Stomach smooth muscle (tissue), 2 donors: ENCODE results near the gene C9orf50.

Experiments
- H3K27ac ChIP-seq: one replicate; pipeline ENCODE4 v1.7.0; 2013; ENCODE audit warnings: mild to moderate bottlenecking, low read length, inconsistent platforms
- H3K27me3 ChIP-seq, 2 donors: one replicate each; pipeline ENCODE4 v1.7.0; 2013; ENCODE audit warnings: low read length in 2 of 2; ENCODE audit not compliant: insufficient read depth in 2 of 2, control insufficient read depth in 1 of 2
- H3K36me3 ChIP-seq, 2 donors: one replicate each; pipeline ENCODE4 v1.7.0; 2013; ENCODE audit warnings: low read length in 2 of 2; ENCODE audit not compliant: control insufficient read depth in 2 of 2, insufficient read depth in 2 of 2
- H3K4me1 ChIP-seq: one replicate; pipeline ENCODE4 v1.7.0; 2013; ENCODE audit warnings: low read length; ENCODE audit not compliant: control insufficient read depth, insufficient read depth
- H3K4me3 ChIP-seq, 2 donors: one replicate each; pipeline ENCODE4 v1.7.0; 2013; ENCODE audit warnings: low read length in 2 of 2
- H3K9ac ChIP-seq, 2 donors: one replicate each; pipeline ENCODE4 v1.7.0; 2013; ENCODE audit warnings: low read length in 2 of 2, mild to moderate bottlenecking in 1 of 2
- H3K9me3 ChIP-seq, 2 donors: one replicate each; pipeline ENCODE4 v1.7.0; 2013; ENCODE audit warnings: low read length in 2 of 2; ENCODE audit not compliant: control insufficient read depth in 2 of 2
- donor health status: healthy.
- donor health status: Pancreatic carcinoma.

Gene C9orf50

GRCh38 chr9:129585352-129585751, 35.5 kb downstream of the C9orf50 start:
- H3K27me3 ChIP-seq: no peaks in the 10 kb centered on the region
- no peaks in the 10 kb centered on the region for H3K9me3 ChIP-seq
- no peak overlapping the region for H3K4me3 ChIP-seq
- H3K27ac ChIP-seq: no peak overlapping the region
- H3K36me3 ChIP-seq: no peaks in the 10 kb centered on the region
- H3K9ac ChIP-seq: no peak overlapping the region
- no peaks in the 10 kb centered on the region for H3K4me1 ChIP-seq

GRCh38 chr9:129584136-129584535, 36.8 kb downstream of the C9orf50 start:
- H3K4me3 ChIP-seq: no peak overlapping the region
- H3K27me3 ChIP-seq: no peaks in the 10 kb centered on the region
- no peaks in the 10 kb centered on the region for H3K36me3 ChIP-seq
- no peaks in the 10 kb centered on the region for H3K9me3 ChIP-seq
- no peak overlapping the region for H3K9ac ChIP-seq
- H3K27ac ChIP-seq: no peak overlapping the region
- no peaks in the 10 kb centered on the region for H3K4me1 ChIP-seq

- Histone ChIP-seq H3K27ac (no peak overlapping the region), H3K9me3 (no peaks in the 10 kb centered on the region), H3K9ac (no peak overlapping the region), H3K36me3 (no peaks in the 10 kb centered on the region), H3K27me3 (no peaks in the 10 kb centered on the region), H3K4me3 (no peak overlapping the region), H3K4me1 (no peaks in the 10 kb centered on the region)
Measured at GRCh38 chr9:129583308-129584038, 37.4 kb downstream of the C9orf50 start.

GRCh38 chr9:129582855-129583254, 38.0 kb downstream of the C9orf50 start:
- Histone ChIP-seq H3K4me1 (no peaks in the 10 kb centered on the region), H3K9me3 (no peaks in the 10 kb centered on the region), H3K27ac (no peak overlapping the region), H3K4me3 (no peak overlapping the region), H3K9ac (no peak overlapping the region), H3K27me3 (no peaks in the 10 kb centered on the region), H3K36me3 (no peaks in the 10 kb centered on the region)

- Histone ChIP-seq H3K36me3 (no peaks in the 10 kb centered on the region), H3K27me3 (no peaks in the 10 kb centered on the region), H3K27ac (no peak overlapping the region), H3K4me1 (no peaks in the 10 kb centered on the region), H3K9ac (no peak overlapping the region), H3K9me3 (no peaks in the 10 kb centered on the region), H3K4me3 (no peak overlapping the region)
Measured at GRCh38 chr9:129581505-129582189, 39.3 kb downstream of the C9orf50 start.

GRCh38 chr9:129580211-129580915, 40.5 kb downstream of the C9orf50 start:
- H3K4me3 ChIP-seq: no peak overlapping the region
- H3K36me3 ChIP-seq: no peaks in the 10 kb centered on the region
- H3K9ac ChIP-seq: no peak overlapping the region
- H3K27ac ChIP-seq: no peak overlapping the region
- no peaks in the 10 kb centered on the region for H3K4me1 ChIP-seq
- no peaks in the 10 kb centered on the region for H3K9me3 ChIP-seq
- no peaks in the 10 kb centered on the region for H3K27me3 ChIP-seq

GRCh38 chr9:129579294-129579693, 41.6 kb downstream of the C9orf50 start:
- no peaks in the 10 kb centered on the region for H3K36me3 ChIP-seq
- no peak overlapping the region for H3K27ac ChIP-seq
- H3K27me3 ChIP-seq: no peaks in the 10 kb centered on the region
- H3K4me3 ChIP-seq: no peak overlapping the region
- no peak overlapping the region for H3K9ac ChIP-seq
- H3K9me3 ChIP-seq: no peaks in the 10 kb centered on the region
- H3K4me1 ChIP-seq: no peaks in the 10 kb centered on the region

GRCh38 chr9:129576546-129577543, 44.1 kb downstream of the C9orf50 start:
- Histone ChIP-seq H3K27ac (no peak overlapping the region), H3K9ac (no peak overlapping the region), H3K36me3 (no peaks in the 10 kb centered on the region), H3K9me3 (no peaks in the 10 kb centered on the region), H3K4me1 (no peaks in the 10 kb centered on the region), H3K4me3 (no peak overlapping the region), H3K27me3 (no peaks in the 10 kb centered on the region)

- no peaks in the 10 kb centered on the region for H3K36me3 ChIP-seq
- H3K27me3 ChIP-seq: no peaks in the 10 kb centered on the region
- no peak overlapping the region for H3K9ac ChIP-seq
- peaks cover 7% of the 10 kb centered on the region for H3K4me1 ChIP-seq
- H3K4me3 ChIP-seq: no peak overlapping the region
- no peak overlapping the region for H3K27ac ChIP-seq
- no peaks in the 10 kb centered on the region for H3K9me3 ChIP-seq
Measured at GRCh38 chr9:129575818-129576217, 45.1 kb downstream of the C9orf50 start.

- Histone ChIP-seq H3K27me3 (no peaks in the 10 kb centered on the region), H3K9me3 (no peaks in the 10 kb centered on the region), H3K4me1 (peaks cover 14% of the 10 kb centered on the region), H3K36me3 (no peaks in the 10 kb centered on the region), H3K9ac (no peak overlapping the region), H3K27ac (no peak overlapping the region), H3K4me3 (no peak overlapping the region)
Measured at GRCh38 chr9:129574911-129575585, 45.9 kb downstream of the C9orf50 start.
